ENCODE measurements around the gene ARHGEF6.

The ARHGEF6 gene

DNA sequence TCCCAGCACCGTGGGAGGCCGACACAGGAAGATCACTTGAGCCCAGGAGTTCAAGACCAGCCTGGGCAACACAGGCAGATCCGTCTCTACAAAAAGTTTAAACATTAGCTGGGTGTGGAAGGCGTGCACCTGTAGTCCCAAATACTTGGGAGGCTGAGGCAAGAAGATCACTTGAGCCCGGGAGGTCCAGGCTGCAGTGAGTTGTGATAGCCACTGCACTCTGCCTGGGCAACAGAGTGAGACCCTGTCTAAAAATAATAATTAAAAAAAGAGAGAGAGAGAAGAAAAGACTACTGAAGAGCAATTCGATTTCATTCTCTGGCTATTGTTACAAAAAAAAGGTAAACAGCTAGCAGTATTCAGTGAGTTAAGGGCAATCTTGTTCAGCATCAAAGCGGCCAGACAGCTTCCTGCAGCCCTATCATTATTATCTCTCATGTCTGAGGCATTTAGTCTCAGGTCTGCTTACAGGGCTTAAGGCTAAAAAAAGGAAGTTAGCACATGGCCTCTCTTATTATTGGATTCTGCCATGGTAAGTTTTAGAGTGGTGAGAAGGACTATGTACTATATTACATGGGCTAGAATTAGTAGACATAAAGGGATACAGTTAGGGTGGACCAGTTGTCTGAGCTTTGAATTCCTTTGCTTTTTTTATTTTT lies 37.9 kb downstream of the ARHGEF6 start:
- WGBS (ENCODE audit: insufficient coverage) = 71% methylated on average over 7 of the region's 7 CpGs
- ChIA-PET POLR2A (interaction anchor here (2.0 kb wide), 1 partner anchor 11 kb away, joined by 7 read pairs; no protein-coding TSS in a partner anchor), CTCF (interaction anchor here (0.9 to 1.4 kb wide), 2 partner anchors 15 to 26 kb away, joined by 3 read pairs; no protein-coding TSS in a partner anchor)
- Histone ChIP-seq H3K36me3 (ENCODE audit: control insufficient read depth in 4 of 4, insufficient read depth in 4 of 4, low read length in 3 of 4) (peaks cover 2 to 24% (median 7%) of the 10 kb centered on the region in 4 experiments), H3K27me3 (replicated peaks in 2 of 5; ENCODE audit: control insufficient read depth in 4 of 5, insufficient read depth in 5 of 5, low read length in 4 of 5) (no peaks in the 10 kb centered on the region), H3K27ac (ENCODE audit: insufficient read depth in 1 of 2, low read depth in 1 of 2, low read length in 2 of 2, poor library complexity in 1 of 2, severe bottlenecking in 2 of 2) (no peak overlapping the region), H3K9me3 (ENCODE audit: control extremely low read depth in 1 of 5, control insufficient read depth in 4 of 5, insufficient read depth in 2 of 5, low read depth in 1 of 5, low read length in 4 of 5) (no peaks in the 10 kb centered on the region), H3K4me3 (ENCODE audit: control insufficient read depth in 1 of 7, extremely low read depth in 1 of 7, insufficient read depth in 4 of 7, low read depth in 2 of 7, low read length in 6 of 7) (no peak overlapping the region), H3K4me1 (ENCODE audit: control extremely low read depth in 1 of 4, control insufficient read depth in 4 of 4, insufficient read depth in 4 of 4, low read length in 3 of 4) (peaks cover 32 to 68% (median 42%) of the 10 kb centered on the region in 4 experiments)
- DNase-seq = peak in 2 of 3 donors; percentile 32 to 43

DNA sequence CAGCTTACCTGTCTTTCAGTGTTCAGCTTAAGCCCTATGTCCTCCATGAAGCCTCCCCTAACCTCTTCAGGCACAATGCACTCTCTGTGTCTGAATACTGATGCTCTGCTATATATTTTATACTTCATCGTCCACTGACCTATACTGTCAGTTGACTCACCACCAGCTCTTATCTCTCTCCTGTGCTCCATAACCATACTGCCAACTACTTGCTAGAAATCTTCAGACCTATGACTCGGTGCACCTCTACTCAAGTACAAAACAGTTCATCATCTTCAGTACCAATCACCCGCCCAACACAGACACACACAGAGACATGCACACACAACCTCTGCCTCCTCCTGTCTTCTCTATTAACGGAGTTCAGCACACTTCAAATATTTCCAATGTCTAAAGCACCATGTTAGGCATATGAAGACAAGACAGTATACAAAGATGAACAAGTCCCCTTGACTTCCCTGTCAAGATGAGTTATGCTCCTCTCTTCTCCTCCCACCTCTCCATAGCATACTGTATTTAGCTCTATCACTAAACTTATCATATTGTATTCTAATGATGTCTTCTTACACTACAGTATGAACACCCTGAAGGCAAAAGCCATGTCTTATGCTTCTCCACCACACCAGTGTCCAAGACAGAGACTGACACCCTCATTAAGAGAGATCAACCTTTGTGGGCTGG lies 42.5 kb downstream of the ARHGEF6 start:
- peaks cover 2 to 29% (median 6%) of the 10 kb centered on the region in 4 experiments for H3K36me3 ChIP-seq (ENCODE audit: control insufficient read depth in 4 of 4, insufficient read depth in 4 of 4, low read length in 3 of 4)
- ChIA-PET CTCF (interaction anchor here (1.1 to 3.1 kb wide), 2 partner anchors 12 to 42 kb away, joined by 3 to 7 read pairs; no protein-coding TSS in a partner anchor), POLR2A (no interaction called here)
- no peak for DNase-seq
- no peaks in the 10 kb centered on the region for H3K9me3 ChIP-seq (ENCODE audit: control extremely low read depth in 1 of 5, control insufficient read depth in 4 of 5, insufficient read depth in 2 of 5, low read depth in 1 of 5, low read length in 4 of 5)
- H3K27me3 ChIP-seq (replicated peaks in 2 of 5; ENCODE audit: control insufficient read depth in 4 of 5, insufficient read depth in 5 of 5, low read length in 4 of 5) = no peaks in the 10 kb centered on the region
- H3K4me1 ChIP-seq (ENCODE audit: control extremely low read depth in 1 of 4, control insufficient read depth in 4 of 4, insufficient read depth in 4 of 4, low read length in 3 of 4) = peaks cover 4 to 33% (median 15%) of the 10 kb centered on the region in 4 experiments
- 84% methylated on average over 4 of the region's 4 CpGs for WGBS (ENCODE audit: insufficient coverage)
- H3K4me3 ChIP-seq (ENCODE audit: control insufficient read depth in 1 of 7, extremely low read depth in 1 of 7, insufficient read depth in 4 of 7, low read depth in 2 of 7, low read length in 6 of 7) = no peak overlapping the region
- H3K27ac ChIP-seq (ENCODE audit: insufficient read depth in 1 of 2, low read depth in 1 of 2, low read length in 2 of 2, poor library complexity in 1 of 2, severe bottlenecking in 2 of 2) = no peak overlapping the region

- POLR2A ChIA-PET = interaction anchor here (0.6 kb wide), 1 partner anchor 23 kb away, joined by 3 read pairs; no protein-coding TSS in a partner anchor
- DNase-seq = no peak
- Histone ChIP-seq H3K9me3 (ENCODE audit: control extremely low read depth in 1 of 5, control insufficient read depth in 4 of 5, insufficient read depth in 2 of 5, low read depth in 1 of 5, low read length in 4 of 5) (no peaks in the 10 kb centered on the region), H3K36me3 (ENCODE audit: control insufficient read depth in 4 of 4, insufficient read depth in 4 of 4, low read length in 3 of 4) (peaks cover 2 to 31% (median 7%) of the 10 kb centered on the region in 4 experiments), H3K27me3 (replicated peaks in 2 of 5; ENCODE audit: control insufficient read depth in 4 of 5, insufficient read depth in 5 of 5, low read length in 4 of 5) (no peaks in the 10 kb centered on the region), H3K27ac (ENCODE audit: insufficient read depth in 1 of 2, low read depth in 1 of 2, low read length in 2 of 2, poor library complexity in 1 of 2, severe bottlenecking in 2 of 2) (no peak overlapping the region), H3K4me1 (ENCODE audit: control extremely low read depth in 1 of 4, control insufficient read depth in 4 of 4, insufficient read depth in 4 of 4, low read length in 3 of 4) (peaks cover 0 to 24% (median 8%) of the 10 kb centered on the region in 4 experiments), H3K4me3 (ENCODE audit: control insufficient read depth in 1 of 7, extremely low read depth in 1 of 7, insufficient read depth in 4 of 7, low read depth in 2 of 7, low read length in 6 of 7) (no peak overlapping the region)
- WGBS (ENCODE audit: insufficient coverage) = 95% methylated on average over 6 of the region's 7 CpGs
- CTCF ChIA-PET = interaction anchor here (1.2 kb wide), 1 partner anchor 28 kb away, joined by 3 read pairs; no protein-coding TSS in a partner anchor
Observed at GRCh38 chrX:136736690-136737089, 44.0 kb downstream of the ARHGEF6 start.

- DNase-seq = peak in 1 of 3 donors; percentile 32
Observed at GRCh38 chrX:136735601-136736000, 45.1 kb downstream of the ARHGEF6 start.

DNA sequence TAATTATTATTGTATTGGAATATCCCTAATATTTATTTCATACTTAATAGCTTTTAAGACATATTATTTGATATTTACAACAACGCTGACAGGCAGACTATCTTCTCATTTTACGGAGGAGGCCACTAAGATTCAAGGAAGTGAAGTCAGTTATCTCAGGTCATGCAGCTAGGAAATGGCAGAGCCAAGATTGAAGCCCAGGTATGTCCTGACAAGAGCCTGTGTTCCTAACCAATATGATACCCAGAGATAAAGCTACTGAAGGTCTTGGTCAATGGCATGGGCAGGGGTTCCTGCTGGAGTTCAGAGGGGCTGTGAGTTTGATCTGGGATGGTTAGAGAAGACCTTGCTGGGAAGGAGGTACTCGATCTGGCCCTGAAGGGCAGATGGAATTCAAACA lies 47.1 kb downstream of the ARHGEF6 start:
- Histone ChIP-seq H3K4me3 (ENCODE audit: control insufficient read depth in 1 of 7, extremely low read depth in 1 of 7, insufficient read depth in 4 of 7, low read depth in 2 of 7, low read length in 6 of 7) (no peak overlapping the region), H3K27me3 (replicated peaks in 2 of 5; ENCODE audit: control insufficient read depth in 4 of 5, insufficient read depth in 5 of 5, low read length in 4 of 5) (no peaks in the 10 kb centered on the region), H3K27ac (ENCODE audit: insufficient read depth in 1 of 2, low read depth in 1 of 2, low read length in 2 of 2, poor library complexity in 1 of 2, severe bottlenecking in 2 of 2) (no peak overlapping the region), H3K4me1 (ENCODE audit: control extremely low read depth in 1 of 4, control insufficient read depth in 4 of 4, insufficient read depth in 4 of 4, low read length in 3 of 4) (peaks cover 0 to 9% (median 8%) of the 10 kb centered on the region in 4 experiments), H3K36me3 (ENCODE audit: control insufficient read depth in 4 of 4, insufficient read depth in 4 of 4, low read length in 3 of 4) (peaks cover 0 to 27% (median 8%) of the 10 kb centered on the region in 4 experiments), H3K9me3 (ENCODE audit: control extremely low read depth in 1 of 5, control insufficient read depth in 4 of 5, insufficient read depth in 2 of 5, low read depth in 1 of 5, low read length in 4 of 5) (no peaks in the 10 kb centered on the region)
- DNase-seq = no peak
- ChIA-PET CTCF (interaction anchor here (1.3 kb wide), 1 partner anchor 188 kb away, joined by 3 read pairs; no protein-coding TSS in a partner anchor), POLR2A (interaction anchor here (0.6 kb wide), 1 partner anchor 123 kb away, joined by 3 read pairs; no protein-coding TSS in a partner anchor)
- 73% methylated on average over 2 of the region's 3 CpGs for WGBS (ENCODE audit: insufficient coverage)

More at GRCh38 chrX:136735601-136736000, 45.1 kb downstream of the ARHGEF6 start:
- peak overlapping the region in 1 of 2 experiments; percentile 3 for H3K27ac ChIP-seq (ENCODE audit: insufficient read depth in 1 of 2, low read depth in 1 of 2, low read length in 2 of 2, poor library complexity in 1 of 2, severe bottlenecking in 2 of 2)
- WGBS (ENCODE audit: insufficient coverage) = no CpG with 5 or more reads among the region's 1 CpG
- no peak overlapping the region for H3K4me3 ChIP-seq (ENCODE audit: control insufficient read depth in 1 of 7, extremely low read depth in 1 of 7, insufficient read depth in 4 of 7, low read depth in 2 of 7, low read length in 6 of 7)
- ChIA-PET POLR2A (no interaction called here), CTCF (interaction anchor here (1.2 kb wide), 1 partner anchor 30 kb away, joined by 3 read pairs; no protein-coding TSS in a partner anchor)
- no peaks in the 10 kb centered on the region for H3K27me3 ChIP-seq (replicated peaks in 2 of 5; ENCODE audit: control insufficient read depth in 4 of 5, insufficient read depth in 5 of 5, low read length in 4 of 5)
- H3K36me3 ChIP-seq (ENCODE audit: control insufficient read depth in 4 of 4, insufficient read depth in 4 of 4, low read length in 3 of 4) = peaks cover 2 to 38% (median 10%) of the 10 kb centered on the region in 4 experiments
- H3K9me3 ChIP-seq (ENCODE audit: control extremely low read depth in 1 of 5, control insufficient read depth in 4 of 5, insufficient read depth in 2 of 5, low read depth in 1 of 5, low read length in 4 of 5) = no peaks in the 10 kb centered on the region
- H3K4me1 ChIP-seq (ENCODE audit: control extremely low read depth in 1 of 4, control insufficient read depth in 4 of 4, insufficient read depth in 4 of 4, low read length in 3 of 4) = peaks cover 0 to 13% (median 8%) of the 10 kb centered on the region in 4 experiments

DNA sequence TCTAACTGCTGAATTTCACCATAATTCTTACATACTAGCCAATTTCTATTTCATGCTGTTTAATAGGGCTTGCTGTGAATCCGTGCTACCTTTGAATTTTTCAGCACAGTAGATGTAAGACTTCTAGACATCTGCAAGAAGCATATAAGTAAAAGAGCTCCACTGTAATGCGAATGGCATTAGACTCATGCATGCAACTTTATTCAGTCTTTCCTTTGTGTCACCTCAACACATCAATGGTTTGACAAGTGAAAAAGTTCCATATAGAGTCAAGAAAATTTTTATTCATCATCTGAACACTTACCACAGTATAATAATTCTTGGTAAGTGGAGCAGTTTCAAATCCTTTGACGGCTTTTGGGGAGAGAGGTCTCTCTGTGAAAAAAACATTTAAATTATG lies 48.9 kb downstream of the ARHGEF6 start:
- 67% methylated on average over 1 of the region's 3 CpGs for WGBS (ENCODE audit: insufficient coverage)
- Histone ChIP-seq H3K27ac (ENCODE audit: insufficient read depth in 1 of 2, low read depth in 1 of 2, low read length in 2 of 2, poor library complexity in 1 of 2, severe bottlenecking in 2 of 2) (no peak overlapping the region), H3K9me3 (ENCODE audit: control extremely low read depth in 1 of 5, control insufficient read depth in 4 of 5, insufficient read depth in 2 of 5, low read depth in 1 of 5, low read length in 4 of 5) (no peaks in the 10 kb centered on the region), H3K4me3 (ENCODE audit: control insufficient read depth in 1 of 7, extremely low read depth in 1 of 7, insufficient read depth in 4 of 7, low read depth in 2 of 7, low read length in 6 of 7) (no peak overlapping the region), H3K4me1 (ENCODE audit: control extremely low read depth in 1 of 4, control insufficient read depth in 4 of 4, insufficient read depth in 4 of 4, low read length in 3 of 4) (peaks cover 0 to 12% (median 8%) of the 10 kb centered on the region in 4 experiments), H3K36me3 (ENCODE audit: control insufficient read depth in 4 of 4, insufficient read depth in 4 of 4, low read length in 3 of 4) (peaks cover 0 to 14% (median 10%) of the 10 kb centered on the region in 4 experiments), H3K27me3 (replicated peaks in 2 of 5; ENCODE audit: control insufficient read depth in 4 of 5, insufficient read depth in 5 of 5, low read length in 4 of 5) (no peaks in the 10 kb centered on the region)
- POLR2A ChIA-PET = no interaction called here
- CTCF ChIA-PET = interaction anchor here (1.3 kb wide), 1 partner anchor 9 kb away, joined by 3 read pairs; no protein-coding TSS in a partner anchor
- DNase-seq = no peak

All from common myeloid progenitor, CD34-positive (primary cell).